ENCODE data around the gene GADD45A.

GRCh38 chr1:67647036-67647798 lies 37.8 kb upstream of the GADD45A start:
- TF ChIP-seq POLR2AphosphoS5 (IDR thresholded peaks at IDR 0.05; ENCODE audit: low read depth, low read length) (no peak), TAF1 (IDR thresholded peaks at IDR 0.05; ENCODE audit: borderline replicate concordance, insufficient read depth, low read length) (no peak), SIN3A (IDR thresholded peaks at IDR 0.05; ENCODE audit: borderline replicate concordance, insufficient read depth, low read length) (no peak), REST (IDR thresholded peaks at IDR 0.05; ENCODE audit: insufficient read depth in 1 of 2, low read depth in 2 of 2, low read length in 2 of 2) (no peak)

Data from PFSK-1 (cell line).